Myocyte (in vitro differentiated cells): Measurements from ENCODE around the gene LARGE2. TPM values are rescaled to one million over a fixed set of nuclear protein-coding genes. Genes with fewer than 3 reads are reported as not detected.

Experiments used
- DNase-seq: peaks from one replicate; pipeline ENCODE4 v3.0.0-alpha.2; 2012; ENCODE audit warnings: low read depth
- total RNA-seq: library from RNA; depleted of rRNA; stranded (reverse); fragments of >200 nt; gene quantifications from 2 replicates; pipeline ENCODE4 v1.2.3, GENCODE V29; 2014

The LARGE2 gene
- total RNA-seq, 1 donor from 2014 or later, result not detected

DNA sequence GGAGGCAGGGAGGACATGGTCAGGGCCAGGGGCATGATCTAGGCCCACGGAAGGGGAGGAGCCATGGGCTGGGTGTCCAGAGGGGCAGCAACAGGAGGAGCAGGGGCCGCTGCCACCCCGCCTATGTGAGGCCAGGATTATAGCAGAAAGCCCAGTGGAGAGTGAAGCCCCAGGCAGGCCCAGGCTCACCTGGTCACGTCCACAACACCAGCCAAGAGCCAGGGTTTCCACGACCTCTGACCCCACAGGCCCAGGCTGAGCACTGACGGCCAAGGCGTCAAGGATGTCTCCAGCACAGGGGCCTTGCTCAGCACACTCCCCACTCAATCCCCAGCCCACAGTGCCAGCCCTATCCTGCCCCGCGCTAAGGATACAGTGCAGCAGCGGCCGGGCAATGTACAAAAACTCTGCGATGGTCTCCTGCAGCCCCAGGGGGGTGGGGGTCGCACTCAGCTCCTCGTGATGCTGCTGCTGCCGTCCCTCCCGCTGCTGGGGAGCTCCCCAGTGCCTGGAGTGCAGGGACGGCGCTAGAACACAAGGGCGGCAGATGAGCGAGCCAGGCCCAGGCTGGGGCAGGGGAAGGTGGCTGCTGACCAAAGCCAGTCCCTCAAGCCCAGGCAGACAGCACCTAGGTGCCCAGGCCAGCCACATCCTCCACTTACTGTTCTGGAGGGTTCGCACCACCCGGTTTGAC, 8.4 kb upstream of the LARGE2 start:
- no peak for DNase-seq

DNA sequence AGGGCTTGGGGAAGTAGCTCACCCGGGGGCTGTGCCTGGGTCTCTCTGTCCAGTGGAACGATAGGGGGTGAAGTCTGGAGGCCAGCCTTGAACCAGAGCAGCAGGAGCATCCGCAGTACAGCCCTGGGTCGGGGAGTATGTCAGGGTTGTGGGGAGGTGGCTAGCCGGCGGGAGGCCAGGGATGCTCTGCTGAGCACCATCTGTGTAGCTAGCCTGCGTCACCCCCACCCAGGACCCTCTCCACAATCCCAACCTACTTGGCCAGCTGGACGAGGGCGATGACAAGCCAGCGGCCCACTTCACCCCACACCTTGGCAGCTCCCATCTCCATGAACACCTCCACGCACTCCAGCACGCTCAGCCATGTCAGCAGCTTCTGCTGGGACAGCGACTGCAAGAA, 7.0 kb upstream of the LARGE2 start:
- no peak for DNase-seq

GRCh38 chr11:45917286-45917622, 5.2 kb upstream of the LARGE2 start:
- DNase-seq, result no peak

GRCh38 chr11:45917623-45918330, 4.7 kb upstream of the LARGE2 start, which contains the start of gene PEX16:
PEX16 (minus strand) TSS chr11:45917877; CDS start chr11:45917811, 66 bp downstream.
- peak; percentile 98 for DNase-seq

GRCh38 chr11:45918331-45918941, 4.0 kb upstream of the LARGE2 start:
- DNase-seq, result peak; percentile 80

DNA sequence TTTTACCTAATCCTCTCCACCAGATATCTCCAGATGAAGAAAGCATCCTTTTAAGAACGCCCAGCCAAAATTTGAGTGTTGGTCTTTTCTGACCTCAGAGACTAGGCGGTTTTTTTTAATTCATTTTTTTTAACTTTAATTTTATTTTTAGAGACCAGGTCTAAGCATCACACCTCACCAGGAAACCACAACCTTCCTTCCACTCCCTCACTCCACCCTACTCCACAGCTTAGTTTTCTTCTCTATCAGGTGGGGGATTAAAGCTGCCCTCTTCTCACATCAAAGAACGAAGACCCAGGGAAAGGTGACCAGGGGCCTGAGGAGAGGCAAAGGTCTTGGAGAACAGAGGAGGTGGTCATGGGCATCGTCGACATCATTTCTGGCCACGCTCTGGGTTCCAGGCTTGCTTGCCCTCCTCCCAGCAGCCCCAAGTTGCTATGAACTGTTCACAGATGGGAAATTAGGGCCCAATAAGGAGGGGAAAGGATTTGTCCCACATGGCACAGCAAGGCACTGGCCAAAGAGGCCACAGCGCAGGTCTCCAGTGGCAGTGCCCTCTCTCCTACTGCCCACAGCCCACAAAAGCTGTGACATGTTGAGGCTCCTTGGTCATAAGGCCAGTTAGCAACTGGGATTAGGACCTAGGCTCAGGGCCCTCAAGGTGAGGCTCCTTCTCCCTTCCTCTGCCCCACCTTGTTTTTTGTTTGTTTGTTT, 3.3 kb upstream of the LARGE2 start:
- DNase-seq, result no peak

- DNase-seq, result no peak
Measured at GRCh38 chr11:45919806-45920530, 2.5 kb upstream of the LARGE2 start.

- no peak for DNase-seq
Measured at GRCh38 chr11:45920531-45921477, 1.7 kb upstream of the LARGE2 start.

GRCh38 chr11:45921561-45922424, 663 bp upstream of the LARGE2 start:
- DNase-seq, result no peak

- no peak for DNase-seq
Measured at GRCh38 chr11:45924036-45924915, 1.8 kb downstream of the LARGE2 start.

DNA sequence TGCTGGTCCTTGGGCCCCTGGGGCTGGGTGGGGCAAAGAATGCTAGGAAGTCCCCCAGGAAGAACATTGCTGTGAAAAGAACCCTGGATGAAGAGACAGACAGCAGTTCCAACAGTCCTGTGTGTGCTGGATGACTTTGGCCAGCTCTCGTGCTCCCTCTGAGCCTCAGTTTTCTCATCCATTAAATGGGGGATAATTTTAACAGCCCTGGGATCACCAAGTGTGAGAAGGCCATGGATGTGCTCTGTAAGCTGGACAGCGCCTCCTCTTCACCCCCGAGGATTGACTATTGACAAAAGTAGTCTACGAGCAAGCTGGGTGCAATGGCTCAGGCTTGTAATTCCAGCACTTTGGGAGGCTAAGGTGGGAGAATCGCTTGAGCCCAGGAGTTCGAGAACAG, 2.5 kb downstream of the LARGE2 start:
- no peak for DNase-seq

- no peak for DNase-seq
Measured at GRCh38 chr11:45925550-45925949, 3.1 kb downstream of the LARGE2 start.

- DNase-seq, result no peak
Measured at GRCh38 chr11:45926001-45926401, 3.5 kb downstream of the LARGE2 start.

DNA sequence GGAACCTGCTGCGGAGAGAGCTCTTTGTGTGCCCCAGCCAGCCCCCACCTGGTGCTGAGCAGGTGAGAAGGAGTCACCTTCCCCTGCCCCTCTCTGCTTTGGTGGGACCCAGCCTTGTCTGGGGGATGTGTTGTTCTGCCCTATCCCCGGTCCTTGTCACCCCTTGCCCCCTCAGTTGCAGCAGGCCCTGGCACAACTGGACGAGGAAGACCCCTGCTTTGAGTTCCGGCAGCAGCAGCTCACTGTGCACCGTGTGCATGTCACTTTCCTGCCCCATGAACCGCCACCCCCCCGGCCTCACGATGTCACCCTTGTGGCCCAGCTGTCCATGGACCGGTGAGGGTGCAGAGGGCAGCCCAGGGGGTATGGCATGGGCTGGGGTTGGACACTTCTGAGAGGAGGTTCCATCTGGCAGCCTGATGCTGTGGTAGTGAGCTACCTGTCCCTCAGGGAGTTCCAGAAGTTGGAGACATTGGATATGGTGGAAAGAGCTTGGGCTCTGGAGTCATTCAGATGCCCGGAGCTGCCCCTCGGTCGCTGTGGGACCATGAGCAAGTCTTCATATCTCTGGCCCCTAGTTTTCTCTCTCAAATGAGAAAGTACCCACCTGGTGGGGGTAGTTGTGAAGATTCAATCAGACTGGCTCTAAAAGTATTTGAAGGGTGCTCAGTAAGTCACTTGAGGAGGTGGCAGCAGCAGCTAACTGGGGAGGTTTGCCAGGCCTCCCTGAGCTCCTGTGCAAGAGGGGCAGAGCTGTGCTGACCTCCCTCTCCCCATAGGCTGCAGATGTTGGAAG, 4.3 kb downstream of the LARGE2 start:
- DNase-seq, result no peak

DNA sequence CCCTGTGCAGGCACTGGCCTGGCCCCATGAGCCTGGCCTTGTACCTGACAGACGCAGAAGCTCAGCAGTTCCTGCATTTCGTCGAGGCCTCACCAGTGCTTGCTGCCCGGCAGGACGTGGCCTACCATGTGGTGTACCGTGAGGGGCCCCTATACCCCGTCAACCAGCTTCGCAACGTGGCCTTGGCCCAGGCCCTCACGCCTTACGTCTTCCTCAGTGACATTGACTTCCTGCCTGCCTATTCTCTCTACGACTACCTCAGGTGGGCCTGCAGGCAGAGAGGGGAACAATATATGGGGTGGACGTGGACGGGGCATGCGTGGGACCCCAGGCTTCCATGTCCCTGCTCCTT, 4.9 kb downstream of the LARGE2 start:
- no peak for DNase-seq

- DNase-seq, result no peak
Measured at GRCh38 chr11:45927684-45928413, 5.4 kb downstream of the LARGE2 start.
